CD4-positive, alpha-beta T cell treated with Interleukin-10 for 1 hour (primary cell): Measurements from ENCODE around the gene LETMD1.
"Not testable (repeated sequence)": the region's sequence is repeated elsewhere in the genome, so short reads cannot be mapped to it uniquely, and the experiment has no call there.

Source experiments
- DNase-seq: peaks from one replicate; pipeline ENCODE4 v3.0.0-alpha.2; 2020

The LETMD1 gene, protein sequence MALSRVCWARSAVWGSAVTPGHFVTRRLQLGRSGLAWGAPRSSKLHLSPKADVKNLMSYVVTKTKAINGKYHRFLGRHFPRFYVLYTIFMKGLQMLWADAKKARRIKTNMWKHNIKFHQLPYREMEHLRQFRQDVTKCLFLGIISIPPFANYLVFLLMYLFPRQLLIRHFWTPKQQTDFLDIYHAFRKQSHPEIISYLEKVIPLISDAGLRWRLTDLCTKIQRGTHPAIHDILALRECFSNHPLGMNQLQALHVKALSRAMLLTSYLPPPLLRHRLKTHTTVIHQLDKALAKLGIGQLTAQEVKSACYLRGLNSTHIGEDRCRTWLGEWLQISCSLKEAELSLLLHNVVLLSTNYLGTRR

GRCh38 chr12:51047655-51048540, at the start of gene LETMD1:
TSS of gene LETMD1 (plus strand) at chr12:51048327. CDS start at chr12:51048357, 30 bp downstream.
- peak; percentile 95 for DNase-seq

- DNase-seq = no peak
Observed at GRCh38 chr12:50999093-50999492, 49.0 kb upstream of the LETMD1 start.

DNA sequence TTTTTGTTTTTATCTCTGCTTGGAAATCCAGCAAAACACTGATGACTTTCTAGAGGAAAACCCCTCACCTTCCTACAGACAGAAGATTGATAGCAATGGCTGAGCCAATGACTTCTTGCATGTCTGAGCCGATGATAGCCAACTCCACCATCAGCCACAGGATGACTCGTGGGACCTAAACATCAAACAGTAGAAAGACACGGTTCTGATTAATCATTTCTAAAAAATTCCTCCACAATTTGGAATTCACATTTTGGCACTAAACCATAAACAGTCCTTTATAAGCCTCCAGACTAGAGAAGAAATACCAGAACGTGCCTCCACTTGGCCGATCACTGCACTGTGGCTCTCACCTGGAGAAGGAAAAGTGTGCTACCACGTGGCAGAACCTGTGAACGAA, 47.9 kb upstream of the LETMD1 start:
- DNase-seq = no peak

GRCh38 chr12:51001799-51002198, 46.3 kb upstream of the LETMD1 start:
- no peak for DNase-seq

- no peak for DNase-seq
Observed at GRCh38 chr12:51004504-51004903, 43.6 kb upstream of the LETMD1 start.

DNA sequence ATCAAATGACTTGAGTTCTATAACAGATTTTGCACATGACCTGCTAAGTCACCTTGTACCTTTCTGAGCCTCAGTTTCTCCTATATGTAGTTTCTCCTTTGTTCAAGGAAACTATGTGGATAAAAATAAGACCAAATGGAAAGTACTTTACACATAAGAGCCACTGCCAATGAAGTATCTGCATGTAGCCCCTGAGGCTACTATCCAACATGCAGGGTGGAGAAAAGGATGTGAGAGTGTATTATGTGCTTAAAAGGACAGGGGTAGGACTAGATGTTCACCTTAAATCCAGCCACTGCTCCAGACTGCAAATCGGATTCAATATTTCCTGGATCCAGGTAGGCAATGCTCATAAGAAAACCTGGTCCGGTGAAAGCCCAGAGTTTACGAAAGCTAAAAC, 43.1 kb upstream of the LETMD1 start:
- DNase-seq = no peak

DNA sequence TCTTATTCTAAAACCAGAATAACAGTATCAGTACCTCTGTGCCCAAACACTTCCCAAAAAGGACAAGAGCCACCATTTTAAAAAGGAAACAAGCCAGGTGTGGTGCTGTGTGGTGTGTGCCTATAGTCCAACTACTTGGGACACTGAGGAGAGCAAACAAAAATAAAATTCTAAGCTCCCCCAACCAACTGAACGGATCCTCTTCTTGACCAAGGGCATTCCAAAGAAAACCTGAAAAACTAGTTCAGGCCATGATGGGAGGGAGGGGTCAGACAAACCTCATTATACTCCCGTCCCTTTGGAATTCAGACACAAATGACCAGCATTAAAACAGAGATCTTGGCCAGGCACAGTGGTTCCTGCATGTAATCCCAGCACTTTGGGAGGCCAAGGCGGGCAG, 42.5 kb upstream of the LETMD1 start:
- no peak for DNase-seq

DNA sequence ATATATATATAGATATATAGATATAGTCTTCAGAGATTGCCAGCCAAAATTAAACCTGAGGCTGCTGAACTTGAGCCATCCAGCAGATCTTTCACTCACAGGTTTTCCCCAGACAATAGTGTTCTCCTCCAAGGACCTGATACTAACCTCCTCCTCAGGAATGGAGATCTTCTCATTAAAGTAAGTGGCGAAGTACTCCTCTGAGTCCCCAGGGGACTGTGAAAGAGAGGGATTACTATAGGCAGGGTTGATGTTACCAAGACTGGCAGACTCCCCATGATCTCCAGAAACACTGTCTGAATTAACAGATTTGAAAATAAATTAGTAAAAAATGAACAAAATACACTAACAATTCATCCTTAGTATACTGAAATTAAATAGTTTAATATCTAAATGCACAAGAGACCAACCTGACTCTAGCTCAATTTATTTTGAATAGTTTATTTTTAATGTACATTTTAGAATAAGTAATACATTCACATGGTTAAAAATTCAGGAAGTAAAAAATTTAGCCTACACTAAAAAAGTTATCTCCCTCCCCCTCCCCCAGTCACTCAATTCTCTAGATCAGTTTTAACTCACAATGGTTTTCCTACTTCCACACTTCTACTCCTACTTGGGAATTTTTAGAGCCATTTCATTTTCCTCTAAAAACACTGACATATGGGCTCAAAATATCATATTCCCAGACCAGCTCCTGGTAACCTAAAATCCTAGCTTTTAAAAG, 39.6 kb upstream of the LETMD1 start:
- DNase-seq = no peak

- DNase-seq = peak; percentile 55
Observed at GRCh38 chr12:51009056-51009440, 39.1 kb upstream of the LETMD1 start.

DNA sequence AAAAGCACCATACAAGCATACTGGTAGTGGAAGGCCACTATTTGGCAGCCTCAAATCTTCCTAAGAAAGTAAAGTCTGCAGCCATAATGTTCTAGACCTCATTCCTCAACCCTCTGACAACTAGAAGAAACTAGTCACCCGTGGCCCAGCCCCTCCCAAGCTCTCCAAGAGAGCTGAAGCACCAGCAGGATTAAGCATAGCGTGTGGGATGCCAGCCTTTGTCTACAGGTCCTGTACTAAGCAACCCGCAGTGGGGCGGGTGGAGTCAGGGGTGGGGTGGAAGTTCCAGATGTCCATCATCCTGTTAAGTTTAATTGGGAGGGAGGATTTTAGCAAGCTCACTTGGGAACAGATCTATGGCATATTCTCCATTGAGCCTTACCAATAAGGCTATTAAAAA, 36.2 kb upstream of the LETMD1 start:
- DNase-seq = no peak

- DNase-seq = no peak
Observed at GRCh38 chr12:51012570-51013236, 35.4 kb upstream of the LETMD1 start.

DNA sequence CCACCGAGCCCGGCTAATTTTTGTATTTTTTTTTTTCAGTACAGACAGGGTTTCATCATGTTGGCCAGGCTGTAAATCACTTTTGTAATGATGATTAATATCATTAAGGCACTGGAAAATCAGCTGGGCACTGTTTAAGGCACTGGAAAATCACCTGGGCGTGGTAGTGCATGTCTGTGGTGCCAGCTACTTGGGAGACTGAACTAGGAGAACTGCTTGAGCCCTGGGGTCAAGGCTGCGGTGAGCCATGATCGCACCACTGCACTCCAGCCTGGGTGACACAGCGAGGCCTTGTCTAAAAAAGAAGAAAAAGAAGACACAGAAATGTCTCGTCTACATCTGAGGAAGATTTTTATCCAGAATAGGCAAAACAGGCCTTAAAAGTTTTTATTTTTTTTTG, 34.7 kb upstream of the LETMD1 start:
- no peak for DNase-seq

GRCh38 chr12:51014467-51014866, 33.7 kb upstream of the LETMD1 start:
- not testable (repeated sequence) for DNase-seq

GRCh38 chr12:51017452-51017851, 30.7 kb upstream of the LETMD1 start:
- no peak for DNase-seq

DNA sequence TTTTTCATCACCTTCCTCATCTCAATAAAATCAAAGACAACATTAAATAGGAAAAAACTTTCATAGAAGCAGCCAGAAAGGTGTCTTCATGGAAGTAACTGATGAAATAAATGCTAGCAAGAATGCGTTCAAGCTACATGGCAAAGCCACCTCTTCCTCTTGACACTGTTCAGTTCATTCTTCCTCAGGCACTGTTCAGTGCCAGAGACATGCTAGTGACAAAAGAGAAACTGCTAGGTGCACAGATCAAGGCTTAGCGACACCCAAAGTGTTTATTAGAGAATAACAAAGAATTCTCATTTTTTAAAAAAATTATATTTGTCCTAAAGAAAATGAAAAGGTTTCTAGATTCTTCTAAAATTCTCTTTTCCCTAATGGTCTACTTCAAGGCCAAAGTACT, 29.2 kb upstream of the LETMD1 start:
- no peak for DNase-seq

GRCh38 chr12:51019927-51020326, 28.2 kb upstream of the LETMD1 start:
- no peak for DNase-seq

DNA sequence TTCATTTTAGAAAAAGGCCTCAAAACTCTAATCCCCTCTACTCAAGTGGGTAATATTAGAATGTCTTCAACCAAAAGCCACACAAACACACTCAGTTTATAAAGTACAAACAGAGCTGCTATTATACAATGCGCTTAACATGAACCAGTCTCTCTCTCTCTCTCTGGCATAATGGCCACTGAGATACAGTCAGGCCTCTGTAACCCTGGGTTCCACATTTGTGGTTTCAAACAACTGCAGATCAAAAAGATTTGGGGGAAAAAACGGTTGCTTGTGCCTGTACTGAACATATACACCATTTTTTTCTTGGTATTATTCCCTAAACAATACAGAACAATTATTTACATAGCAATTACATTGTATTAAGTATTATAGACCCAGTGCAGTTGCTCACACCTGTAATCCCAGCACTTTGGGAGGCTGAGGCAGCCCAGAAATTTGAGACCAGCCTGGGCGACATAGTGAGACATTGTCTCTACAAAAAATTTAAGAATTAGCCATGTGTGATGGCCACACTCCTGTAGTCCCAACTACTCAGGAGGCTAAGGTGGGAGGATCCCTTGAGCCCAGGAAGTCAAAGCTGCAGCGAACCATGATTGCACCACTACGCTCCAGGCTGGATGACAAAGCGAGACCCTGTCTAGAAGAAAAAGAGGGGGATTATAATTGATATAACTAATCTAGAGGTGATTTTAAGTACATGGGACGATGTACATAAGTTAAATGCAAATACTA, 27.5 kb upstream of the LETMD1 start:
- peak; percentile 10 for DNase-seq

GRCh38 chr12:51021694-51022093, 26.4 kb upstream of the LETMD1 start:
- no peak for DNase-seq

GRCh38 chr12:51023625-51024382, 24.3 kb upstream of the LETMD1 start:
- DNase-seq = no peak

GRCh38 chr12:51025338-51025835, 22.7 kb upstream of the LETMD1 start:
- no peak for DNase-seq
